HEK293 (cell line): ENCODE measurements around the gene TRIM44.

Experiments used
- IKZF3 ChIP-seq: fragments of 450-650 bp; IDR thresholded peaks from 2 replicates; pipeline ENCODE4 v1.5.0; 2018; ENCODE audit warnings: missing biosample characterization, mild to moderate bottlenecking, missing genetic modification characterization, moderate library complexity
- ZNF174 ChIP-seq: fragments of 450-650 bp; formaldehyde crosslinking; IDR thresholded peaks from 2 replicates; pipeline ENCODE4 v1.5.0; 2017; ENCODE audit warnings: missing biosample characterization, mild to moderate bottlenecking, missing genetic modification characterization
- ZNF366 ChIP-seq: fragments of 450-650 bp; formaldehyde crosslinking; conservative IDR thresholded peaks from 2 replicates; pipeline ENCODE4 v1.5.1; 2016; ENCODE audit warnings: missing biosample characterization, missing genetic modification characterization
- TF ChIP-seq, protein P1 (sequence below): fragments of 450-650 bp; formaldehyde crosslinking; IDR thresholded peaks from 2 replicates; pipeline ENCODE4 v1.5.1; 2016; ENCODE audit warnings: missing biosample characterization, missing genetic modification characterization
- TF ChIP-seq, protein P2 (sequence below): fragments of 450-650 bp; formaldehyde crosslinking; IDR thresholded peaks from 2 replicates; pipeline ENCODE4 v1.5.1; 2016; ENCODE audit warnings: missing biosample characterization, missing genetic modification characterization
- TF ChIP-seq, protein P3 (sequence below): fragments of 450-650 bp; formaldehyde crosslinking; IDR thresholded peaks from 2 replicates; pipeline ENCODE4 v1.5.1; 2016; ENCODE audit warnings: missing biosample characterization, missing genetic modification characterization
- TF ChIP-seq, protein P4 (sequence below): fragments of 450-650 bp; formaldehyde crosslinking; conservative IDR thresholded peaks from 2 replicates; pipeline ENCODE4 v1.5.1; 2016; ENCODE audit warnings: low read depth, missing biosample characterization, missing genetic modification characterization

DNA sequence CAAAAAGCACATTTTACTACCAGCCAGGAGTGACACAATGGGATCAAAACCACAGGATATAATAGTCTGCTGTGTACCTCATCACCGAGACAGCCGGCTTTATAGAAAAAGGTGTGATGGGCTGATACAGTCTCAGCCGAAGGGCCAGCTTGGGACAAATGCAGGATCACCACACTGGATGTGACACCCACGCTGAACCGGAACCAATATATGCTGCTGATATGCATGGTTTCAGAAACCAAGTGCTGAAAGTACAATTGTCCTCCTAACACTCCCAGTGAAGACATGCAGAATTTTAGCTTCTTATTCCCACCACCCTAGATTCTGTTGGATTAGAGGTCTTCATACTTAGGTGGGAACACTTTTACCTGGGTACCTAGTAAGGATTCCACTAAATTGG is 184.3 kb downstream of the TRIM44 start:
- TF ChIP-seq IKZF3 (tag by site-specific recombination) (no peak), ZNF174 (no peak), ZNF366 (no peak)
- TF ChIP-seq, protein P1, sequence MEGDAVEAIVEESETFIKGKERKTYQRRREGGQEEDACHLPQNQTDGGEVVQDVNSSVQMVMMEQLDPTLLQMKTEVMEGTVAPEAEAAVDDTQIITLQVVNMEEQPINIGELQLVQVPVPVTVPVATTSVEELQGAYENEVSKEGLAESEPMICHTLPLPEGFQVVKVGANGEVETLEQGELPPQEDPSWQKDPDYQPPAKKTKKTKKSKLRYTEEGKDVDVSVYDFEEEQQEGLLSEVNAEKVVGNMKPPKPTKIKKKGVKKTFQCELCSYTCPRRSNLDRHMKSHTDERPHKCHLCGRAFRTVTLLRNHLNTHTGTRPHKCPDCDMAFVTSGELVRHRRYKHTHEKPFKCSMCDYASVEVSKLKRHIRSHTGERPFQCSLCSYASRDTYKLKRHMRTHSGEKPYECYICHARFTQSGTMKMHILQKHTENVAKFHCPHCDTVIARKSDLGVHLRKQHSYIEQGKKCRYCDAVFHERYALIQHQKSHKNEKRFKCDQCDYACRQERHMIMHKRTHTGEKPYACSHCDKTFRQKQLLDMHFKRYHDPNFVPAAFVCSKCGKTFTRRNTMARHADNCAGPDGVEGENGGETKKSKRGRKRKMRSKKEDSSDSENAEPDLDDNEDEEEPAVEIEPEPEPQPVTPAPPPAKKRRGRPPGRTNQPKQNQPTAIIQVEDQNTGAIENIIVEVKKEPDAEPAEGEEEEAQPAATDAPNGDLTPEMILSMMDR (tag by site-specific recombination): no peak
- TF ChIP-seq, protein P2, sequence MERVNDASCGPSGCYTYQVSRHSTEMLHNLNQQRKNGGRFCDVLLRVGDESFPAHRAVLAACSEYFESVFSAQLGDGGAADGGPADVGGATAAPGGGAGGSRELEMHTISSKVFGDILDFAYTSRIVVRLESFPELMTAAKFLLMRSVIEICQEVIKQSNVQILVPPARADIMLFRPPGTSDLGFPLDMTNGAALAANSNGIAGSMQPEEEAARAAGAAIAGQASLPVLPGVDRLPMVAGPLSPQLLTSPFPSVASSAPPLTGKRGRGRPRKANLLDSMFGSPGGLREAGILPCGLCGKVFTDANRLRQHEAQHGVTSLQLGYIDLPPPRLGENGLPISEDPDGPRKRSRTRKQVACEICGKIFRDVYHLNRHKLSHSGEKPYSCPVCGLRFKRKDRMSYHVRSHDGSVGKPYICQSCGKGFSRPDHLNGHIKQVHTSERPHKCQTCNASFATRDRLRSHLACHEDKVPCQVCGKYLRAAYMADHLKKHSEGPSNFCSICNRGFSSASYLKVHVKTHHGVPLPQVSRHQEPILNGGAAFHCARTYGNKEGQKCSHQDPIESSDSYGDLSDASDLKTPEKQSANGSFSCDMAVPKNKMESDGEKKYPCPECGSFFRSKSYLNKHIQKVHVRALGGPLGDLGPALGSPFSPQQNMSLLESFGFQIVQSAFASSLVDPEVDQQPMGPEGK (tag by site-specific recombination): no peak
- TF ChIP-seq, protein P3, sequence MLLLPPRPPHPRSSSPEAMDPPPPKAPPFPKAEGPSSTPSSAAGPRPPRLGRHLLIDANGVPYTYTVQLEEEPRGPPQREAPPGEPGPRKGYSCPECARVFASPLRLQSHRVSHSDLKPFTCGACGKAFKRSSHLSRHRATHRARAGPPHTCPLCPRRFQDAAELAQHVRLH (tag by site-specific recombination): no peak
- TF ChIP-seq, protein P4, sequence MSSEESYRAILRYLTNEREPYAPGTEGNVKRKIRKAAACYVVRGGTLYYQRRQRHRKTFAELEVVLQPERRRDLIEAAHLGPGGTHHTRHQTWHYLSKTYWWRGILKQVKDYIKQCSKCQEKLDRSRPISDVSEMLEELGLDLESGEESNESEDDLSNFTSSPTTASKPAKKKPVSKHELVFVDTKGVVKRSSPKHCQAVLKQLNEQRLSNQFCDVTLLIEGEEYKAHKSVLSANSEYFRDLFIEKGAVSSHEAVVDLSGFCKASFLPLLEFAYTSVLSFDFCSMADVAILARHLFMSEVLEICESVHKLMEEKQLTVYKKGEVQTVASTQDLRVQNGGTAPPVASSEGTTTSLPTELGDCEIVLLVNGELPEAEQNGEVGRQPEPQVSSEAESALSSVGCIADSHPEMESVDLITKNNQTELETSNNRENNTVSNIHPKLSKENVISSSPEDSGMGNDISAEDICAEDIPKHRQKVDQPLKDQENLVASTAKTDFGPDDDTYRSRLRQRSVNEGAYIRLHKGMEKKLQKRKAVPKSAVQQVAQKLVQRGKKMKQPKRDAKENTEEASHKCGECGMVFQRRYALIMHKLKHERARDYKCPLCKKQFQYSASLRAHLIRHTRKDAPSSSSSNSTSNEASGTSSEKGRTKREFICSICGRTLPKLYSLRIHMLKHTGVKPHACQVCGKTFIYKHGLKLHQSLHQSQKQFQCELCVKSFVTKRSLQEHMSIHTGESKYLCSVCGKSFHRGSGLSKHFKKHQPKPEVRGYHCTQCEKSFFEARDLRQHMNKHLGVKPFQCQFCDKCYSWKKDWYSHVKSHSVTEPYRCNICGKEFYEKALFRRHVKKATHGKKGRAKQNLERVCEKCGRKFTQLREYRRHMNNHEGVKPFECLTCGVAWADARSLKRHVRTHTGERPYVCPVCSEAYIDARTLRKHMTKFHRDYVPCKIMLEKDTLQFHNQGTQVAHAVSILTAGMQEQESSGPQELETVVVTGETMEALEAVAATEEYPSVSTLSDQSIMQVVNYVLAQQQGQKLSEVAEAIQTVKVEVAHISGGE (tag by site-specific recombination): no peak
